Activated T-helper 17 cell treated with anti-CD3 and anti-CD28 coated beads, Interleukin-2, amount 50 U/mL, for 72 hours (primary cell): Measurements from ENCODE around the gene ARHGAP18. TPM values are rescaled to one million over a fixed set of nuclear protein-coding genes. Genes with fewer than 3 reads are reported as not detected.

Experiments
- ATAC-seq: fragments of 150-1000 bp; cut with Tn5 transposase; replicated peaks from 2 replicates; pipeline ENCODE4 v1.10.0; 2021; ENCODE audit warnings: mild to moderate bottlenecking, moderate library complexity
- H3K27ac Mint-ChIP-seq: one replicate; pipeline ENCODE4 v1.8.0; 2022; ENCODE audit warnings: mixed read lengths
- H3K27me3 Mint-ChIP-seq: one replicate; pipeline ENCODE4 v1.8.0; 2022; ENCODE audit warnings: mixed read lengths
- H3K36me3 Mint-ChIP-seq: one replicate; pipeline ENCODE4 v1.8.0; 2022; ENCODE audit warnings: low read depth, mild to moderate bottlenecking, mixed read lengths
- H3K4me1 Mint-ChIP-seq: one replicate; pipeline ENCODE4 v1.8.0; 2022; ENCODE audit warnings: mixed read lengths
- H3K4me3 Mint-ChIP-seq: one replicate; pipeline ENCODE4 v1.8.0; 2022; ENCODE audit warnings: mild to moderate bottlenecking, mixed read lengths
- H3K9me3 Mint-ChIP-seq: one replicate; pipeline ENCODE4 v1.8.0; 2022; ENCODE audit warnings: mixed read lengths
- total RNA-seq, 2 donors: library from RNA; stranded (reverse); gene quantifications; one replicate each; pipeline ENCODE4 v1.2.3, GENCODE V29; 2022

The ARHGAP18 gene
- total RNA-seq, 2 donors from 2014 or later, result 7.9 to 9.5 TPM

DNA sequence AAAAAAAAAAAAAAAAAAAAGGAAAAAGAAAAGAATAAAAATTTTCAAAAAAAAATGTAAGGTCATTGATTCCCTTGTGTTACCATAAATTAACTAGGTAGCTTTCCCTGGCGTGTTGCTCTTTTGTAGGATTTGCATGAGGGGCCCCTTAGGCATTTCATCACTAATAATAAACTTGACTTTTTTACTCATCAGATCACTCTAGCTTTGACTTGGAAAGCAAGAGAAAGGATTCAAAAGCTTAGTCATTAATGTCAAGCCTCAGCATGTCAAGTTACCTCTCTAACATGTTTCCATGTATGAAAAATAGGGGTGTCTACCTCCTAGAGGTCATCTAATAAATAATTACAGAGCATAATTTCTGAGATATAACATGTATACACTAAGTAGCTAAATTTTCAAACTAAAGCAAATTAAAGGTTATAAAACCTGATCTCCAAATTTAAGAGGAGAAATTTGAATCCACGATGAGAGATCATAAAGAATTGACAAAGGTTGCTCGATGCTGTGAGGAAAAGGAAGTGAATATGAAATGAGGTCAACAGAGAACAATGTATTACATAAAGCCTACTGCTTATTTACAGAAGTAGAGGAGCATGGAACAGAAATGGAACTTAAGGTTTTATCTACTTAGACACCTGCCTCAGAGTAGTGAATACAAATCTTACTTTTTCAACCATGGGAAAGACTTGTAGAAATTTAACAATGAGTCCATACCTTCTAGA is 86.8 kb downstream of the ARHGAP18 start:
- no peaks in the 10 kb centered on the region for H3K27me3 Mint-ChIP-seq
- no peak overlapping the region for H3K4me3 Mint-ChIP-seq
- H3K27ac Mint-ChIP-seq, result no peak overlapping the region
- H3K36me3 Mint-ChIP-seq, result no peaks in the 10 kb centered on the region
- no peak for ATAC-seq
- no peaks in the 10 kb centered on the region for H3K9me3 Mint-ChIP-seq
- peaks cover 6% of the 10 kb centered on the region for H3K4me1 Mint-ChIP-seq

DNA sequence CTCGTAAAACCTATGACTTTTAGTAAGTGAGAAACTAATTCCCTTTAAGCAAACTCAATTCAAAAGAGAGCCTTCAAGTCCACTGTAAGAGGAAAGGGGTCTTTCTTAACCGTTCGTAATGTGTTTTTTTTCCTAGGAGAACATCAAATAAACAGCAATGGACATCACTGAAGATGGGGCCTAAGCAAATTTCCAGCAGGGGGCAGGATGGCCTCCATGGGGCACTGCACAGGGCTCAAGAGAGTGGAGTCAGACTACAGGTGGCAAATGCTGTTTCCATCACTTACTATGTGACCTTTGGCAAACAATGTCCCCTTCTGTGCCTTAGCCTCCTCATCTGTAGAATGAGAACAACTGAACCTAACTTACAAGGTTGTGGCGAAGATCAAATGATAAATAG is 88.7 kb downstream of the ARHGAP18 start:
- H3K27me3 Mint-ChIP-seq, result no peaks in the 10 kb centered on the region
- no peak overlapping the region for H3K4me3 Mint-ChIP-seq
- no peaks in the 10 kb centered on the region for H3K36me3 Mint-ChIP-seq
- ATAC-seq, result peak; percentile 67
- H3K9me3 Mint-ChIP-seq, result no peaks in the 10 kb centered on the region
- H3K4me1 Mint-ChIP-seq, result peaks cover 6% of the 10 kb centered on the region
- H3K27ac Mint-ChIP-seq, result no peak overlapping the region

DNA sequence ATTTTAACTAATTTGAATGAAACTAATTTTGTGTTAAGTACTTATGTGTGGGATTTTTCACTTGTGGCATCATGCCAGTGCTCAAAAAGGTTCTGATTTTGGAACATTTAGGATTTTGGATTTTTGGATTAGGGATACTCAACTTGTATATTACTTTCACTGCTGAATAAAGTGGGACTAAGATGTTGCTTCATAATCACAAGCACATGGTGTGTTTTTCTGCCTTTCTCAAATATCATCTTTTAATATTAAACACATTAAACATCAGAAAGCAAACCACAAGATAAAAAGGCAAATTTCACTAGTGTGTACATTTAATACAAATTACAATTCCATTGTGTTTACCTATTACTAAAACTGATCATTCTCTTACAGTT is 89.8 kb downstream of the ARHGAP18 start:
- H3K4me1 Mint-ChIP-seq, result peaks cover 6% of the 10 kb centered on the region
- H3K27me3 Mint-ChIP-seq, result no peaks in the 10 kb centered on the region
- H3K9me3 Mint-ChIP-seq, result no peaks in the 10 kb centered on the region
- H3K36me3 Mint-ChIP-seq, result no peaks in the 10 kb centered on the region
- H3K4me3 Mint-ChIP-seq, result no peak overlapping the region
- ATAC-seq, result no peak
- H3K27ac Mint-ChIP-seq, result no peak overlapping the region

DNA sequence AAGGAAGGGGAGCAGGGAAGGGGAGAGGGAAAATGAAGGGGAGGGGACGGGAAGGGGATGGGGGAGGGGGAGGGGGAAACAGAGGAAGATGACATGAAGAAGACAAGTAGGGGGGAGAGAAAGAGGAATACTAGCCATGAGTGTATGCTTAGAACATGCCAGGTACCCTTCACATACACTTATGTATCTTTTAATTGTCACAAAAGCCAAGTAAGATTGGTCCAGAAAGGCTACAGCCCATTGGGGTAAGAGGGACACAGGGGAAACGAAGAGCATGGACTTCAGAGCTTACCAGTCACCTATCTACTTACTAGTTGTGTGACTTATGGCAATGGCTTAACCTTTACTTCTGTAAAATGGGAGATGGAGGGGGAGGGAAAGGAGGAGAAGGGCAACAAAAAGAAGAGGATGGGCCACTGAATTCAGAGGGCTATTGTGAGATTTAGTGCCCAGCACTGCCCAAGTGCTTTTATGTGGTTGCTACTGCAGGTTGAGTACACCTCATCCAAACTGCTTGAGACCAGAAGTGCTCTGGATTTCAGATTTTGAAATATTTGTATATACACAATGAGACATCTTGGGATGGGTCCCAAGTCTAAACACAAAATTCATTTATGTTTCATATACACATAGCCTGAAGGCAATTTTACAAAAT is 90.3 kb downstream of the ARHGAP18 start:
- no peaks in the 10 kb centered on the region for H3K36me3 Mint-ChIP-seq
- no peak overlapping the region for H3K4me3 Mint-ChIP-seq
- peak; percentile 31 for ATAC-seq
- no peak overlapping the region for H3K27ac Mint-ChIP-seq
- peaks cover 6% of the 10 kb centered on the region for H3K4me1 Mint-ChIP-seq
- no peaks in the 10 kb centered on the region for H3K9me3 Mint-ChIP-seq
- no peaks in the 10 kb centered on the region for H3K27me3 Mint-ChIP-seq

DNA sequence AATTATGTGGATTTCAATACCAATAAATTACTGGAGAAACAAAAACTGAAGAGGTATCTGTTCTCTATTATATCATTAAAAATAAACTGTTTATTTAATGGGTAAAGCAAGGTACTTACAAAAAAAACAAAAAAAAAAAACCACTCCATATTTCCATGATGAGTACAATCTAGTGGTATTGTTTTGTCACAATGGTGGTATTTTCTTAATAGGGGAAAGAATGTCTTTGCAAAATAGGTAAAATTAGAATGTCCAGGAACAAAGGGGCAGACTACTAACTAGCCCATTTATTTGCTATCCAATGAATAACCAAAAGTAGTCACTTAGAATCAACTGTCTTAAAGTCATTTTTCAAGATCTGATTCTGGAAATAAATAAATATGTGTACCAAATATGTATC is 92.0 kb downstream of the ARHGAP18 start:
- no peak for ATAC-seq
- no peaks in the 10 kb centered on the region for H3K27me3 Mint-ChIP-seq
- H3K4me3 Mint-ChIP-seq, result no peak overlapping the region
- no peaks in the 10 kb centered on the region for H3K4me1 Mint-ChIP-seq
- no peaks in the 10 kb centered on the region for H3K36me3 Mint-ChIP-seq
- H3K9me3 Mint-ChIP-seq, result no peaks in the 10 kb centered on the region
- H3K27ac Mint-ChIP-seq, result no peak overlapping the region

DNA sequence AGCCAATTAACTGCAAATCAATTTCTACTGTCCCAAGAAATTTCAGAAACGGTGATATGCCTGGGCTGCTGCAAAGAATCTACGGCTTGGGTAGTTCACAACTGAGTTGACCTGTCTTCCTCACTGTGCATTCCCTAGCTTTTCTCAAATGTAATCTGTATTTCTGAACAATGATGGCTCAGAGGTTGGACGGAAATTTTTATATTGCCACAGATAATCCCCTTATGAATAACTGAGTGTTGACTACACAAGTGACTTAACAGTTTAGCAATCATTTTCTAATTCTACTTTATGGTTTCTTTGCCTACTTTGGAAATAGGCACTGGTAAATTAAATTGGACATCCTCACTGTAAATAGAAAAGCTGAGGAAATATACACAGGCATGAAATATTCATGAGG is 94.5 kb downstream of the ARHGAP18 start:
- no peaks in the 10 kb centered on the region for H3K4me1 Mint-ChIP-seq
- ATAC-seq, result no peak
- no peak overlapping the region for H3K4me3 Mint-ChIP-seq
- no peak overlapping the region for H3K27ac Mint-ChIP-seq
- no peaks in the 10 kb centered on the region for H3K27me3 Mint-ChIP-seq
- H3K9me3 Mint-ChIP-seq, result no peaks in the 10 kb centered on the region
- H3K36me3 Mint-ChIP-seq, result no peaks in the 10 kb centered on the region

DNA sequence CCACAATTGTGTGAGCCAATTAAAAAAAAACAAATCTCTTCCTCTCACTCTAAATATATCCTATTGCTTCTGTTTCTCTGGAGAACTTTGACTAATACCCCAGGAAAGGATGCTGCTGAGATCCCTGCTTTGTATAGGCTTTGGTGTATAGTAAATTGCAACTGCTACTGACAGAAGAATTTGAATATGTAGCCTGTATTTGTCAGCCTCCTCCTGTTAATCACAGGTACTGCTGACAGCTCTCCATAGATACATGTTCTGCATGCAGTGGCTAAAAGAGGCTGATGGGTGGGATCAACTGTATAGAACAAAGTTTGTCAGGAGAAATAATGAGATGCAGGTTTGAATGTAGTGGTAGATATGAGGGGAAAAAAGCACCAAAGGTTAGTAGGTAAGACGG is 95.0 kb downstream of the ARHGAP18 start:
- H3K27me3 Mint-ChIP-seq, result no peaks in the 10 kb centered on the region
- H3K36me3 Mint-ChIP-seq, result no peaks in the 10 kb centered on the region
- no peak overlapping the region for H3K4me3 Mint-ChIP-seq
- no peaks in the 10 kb centered on the region for H3K4me1 Mint-ChIP-seq
- no peaks in the 10 kb centered on the region for H3K9me3 Mint-ChIP-seq
- H3K27ac Mint-ChIP-seq, result no peak overlapping the region
- ATAC-seq, result no peak

DNA sequence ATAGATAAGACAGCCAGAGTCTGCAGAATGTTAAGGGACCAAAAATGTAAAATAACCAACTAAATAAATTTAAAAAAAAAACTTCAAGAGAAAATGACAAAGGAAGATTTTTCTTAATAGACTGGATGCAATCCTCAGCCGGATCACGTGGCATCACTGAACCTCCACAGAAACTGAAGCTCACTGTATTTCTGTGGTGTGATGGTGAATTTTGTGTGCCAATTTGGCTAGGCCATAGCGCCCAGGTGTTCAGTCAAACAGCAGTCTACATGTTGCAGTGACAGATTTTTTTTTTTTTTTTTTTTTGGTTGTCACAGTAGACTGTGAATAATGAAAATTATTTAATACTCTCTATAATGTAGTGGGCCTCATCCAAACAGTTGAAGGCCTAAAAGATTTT is 95.5 kb downstream of the ARHGAP18 start:
- H3K4me3 Mint-ChIP-seq, result no peak overlapping the region
- no peak for ATAC-seq

DNA sequence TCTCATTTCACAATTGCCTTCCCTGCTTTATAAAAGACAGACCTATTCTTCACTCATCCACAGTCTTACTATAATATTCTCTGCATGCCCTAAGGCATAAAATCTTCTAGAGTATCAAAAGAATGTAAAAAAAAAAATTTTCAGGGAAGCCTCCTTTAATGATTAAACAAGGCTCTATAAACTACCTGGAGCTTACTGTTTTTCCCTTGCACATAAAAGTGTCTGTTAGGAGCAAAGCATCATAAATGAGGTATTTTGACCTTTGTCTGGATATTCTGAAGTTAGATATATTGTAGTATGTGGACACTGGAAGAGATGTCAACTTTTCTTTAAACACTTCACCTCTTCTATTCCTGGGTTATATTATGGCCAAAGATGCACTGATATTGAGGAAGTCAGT is 97.5 kb downstream of the ARHGAP18 start:
- no peaks in the 10 kb centered on the region for H3K9me3 Mint-ChIP-seq
- no peak overlapping the region for H3K4me3 Mint-ChIP-seq
- no peaks in the 10 kb centered on the region for H3K4me1 Mint-ChIP-seq
- no peak overlapping the region for H3K27ac Mint-ChIP-seq
- ATAC-seq, result no peak
- no peaks in the 10 kb centered on the region for H3K36me3 Mint-ChIP-seq
- H3K27me3 Mint-ChIP-seq, result no peaks in the 10 kb centered on the region

More for the DNA sequence above, 95.5 kb downstream of the ARHGAP18 start:
- no peaks in the 10 kb centered on the region for H3K27me3 Mint-ChIP-seq
- no peaks in the 10 kb centered on the region for H3K36me3 Mint-ChIP-seq
- H3K9me3 Mint-ChIP-seq, result no peaks in the 10 kb centered on the region
- no peak overlapping the region for H3K27ac Mint-ChIP-seq
- H3K4me1 Mint-ChIP-seq, result no peaks in the 10 kb centered on the region

DNA sequence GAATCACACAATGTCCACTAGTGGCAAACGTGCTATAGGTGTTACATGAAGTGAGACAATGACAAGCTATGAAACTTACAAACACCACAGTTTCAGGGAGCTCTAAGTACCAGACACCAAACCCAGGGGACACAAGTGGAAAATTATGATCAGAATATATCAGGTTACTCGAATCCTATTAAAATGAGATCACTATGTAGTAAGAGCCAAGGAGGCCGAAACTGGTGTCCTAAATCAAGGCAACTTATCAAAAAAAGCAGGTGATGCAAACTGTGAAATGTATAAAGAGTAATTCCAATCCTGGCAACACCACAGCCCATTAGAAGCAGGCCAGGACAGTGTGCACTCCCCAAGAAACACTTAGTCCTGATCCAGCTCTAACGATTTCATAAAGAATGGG is 100.3 kb downstream of the ARHGAP18 start:
- no peaks in the 10 kb centered on the region for H3K36me3 Mint-ChIP-seq
- no peaks in the 10 kb centered on the region for H3K27me3 Mint-ChIP-seq
- no peak overlapping the region for H3K27ac Mint-ChIP-seq
- no peak for ATAC-seq
- no peak overlapping the region for H3K4me3 Mint-ChIP-seq
- no peaks in the 10 kb centered on the region for H3K4me1 Mint-ChIP-seq
- no peaks in the 10 kb centered on the region for H3K9me3 Mint-ChIP-seq

DNA sequence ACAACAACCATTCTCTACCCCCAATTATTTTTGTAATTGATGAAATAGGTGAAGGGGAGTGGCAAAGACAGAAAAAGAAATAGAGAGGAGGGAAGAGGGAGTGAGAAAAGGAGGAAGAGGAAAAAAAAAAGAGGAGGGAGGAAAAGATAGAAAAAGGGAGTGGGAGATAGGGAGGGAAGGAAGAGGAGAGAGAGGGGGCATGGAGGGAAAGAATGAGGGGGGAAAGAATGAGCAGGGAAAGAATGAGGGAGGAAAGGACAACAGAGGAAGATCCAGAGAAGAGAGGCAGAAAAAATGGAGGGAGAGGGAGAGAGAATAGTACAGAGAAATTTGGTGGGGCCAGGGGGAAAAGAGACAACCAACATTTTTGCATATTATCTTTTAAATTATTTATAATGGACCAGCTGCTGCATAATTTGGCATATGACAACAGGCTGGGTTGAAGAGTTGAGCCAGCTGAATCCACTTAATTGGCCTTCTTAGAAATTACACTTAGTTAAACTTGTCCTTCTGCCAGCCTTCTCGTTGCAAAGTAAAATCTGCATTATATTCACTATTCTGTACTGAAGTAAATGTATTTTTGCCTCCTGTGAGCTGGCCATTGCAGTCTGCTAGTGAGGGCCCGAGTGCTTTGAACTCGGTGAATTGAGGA is 101.0 kb downstream of the ARHGAP18 start:
- H3K36me3 Mint-ChIP-seq, result no peaks in the 10 kb centered on the region
- H3K4me3 Mint-ChIP-seq, result no peak overlapping the region
- H3K27ac Mint-ChIP-seq, result no peak overlapping the region
- no peaks in the 10 kb centered on the region for H3K4me1 Mint-ChIP-seq
- ATAC-seq, result no peak
- H3K9me3 Mint-ChIP-seq, result no peaks in the 10 kb centered on the region
- H3K27me3 Mint-ChIP-seq, result no peaks in the 10 kb centered on the region

DNA sequence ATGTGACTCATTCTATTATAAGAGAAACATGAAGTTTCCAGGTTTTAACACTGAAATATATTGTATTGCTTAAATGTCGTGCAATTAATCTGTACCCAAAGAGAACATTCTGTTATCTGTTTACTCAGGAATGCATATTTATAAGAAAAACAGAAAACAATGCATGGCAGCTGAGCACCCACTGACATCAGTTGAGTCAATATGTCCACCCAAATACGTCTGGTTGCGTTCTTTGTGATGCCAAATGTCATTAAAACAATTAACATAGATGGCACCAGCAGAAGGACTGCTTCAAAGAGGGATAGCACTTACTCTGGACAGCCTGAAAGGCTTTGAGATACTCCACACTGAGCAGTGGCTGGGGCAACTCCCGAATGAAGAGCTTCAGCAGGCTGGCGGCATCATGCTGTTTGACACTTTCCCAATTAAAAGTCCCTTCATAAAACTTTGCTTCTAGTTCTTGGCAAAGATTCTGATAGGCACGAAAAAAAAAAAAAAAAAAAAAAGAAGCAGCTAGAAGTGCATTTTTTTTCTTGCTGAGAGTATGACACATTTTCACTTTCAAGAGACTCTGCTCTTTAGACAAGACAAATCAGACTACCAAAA is 102.3 kb downstream of the ARHGAP18 start:
- no peaks in the 10 kb centered on the region for H3K9me3 Mint-ChIP-seq
- no peak overlapping the region for H3K4me3 Mint-ChIP-seq
- no peaks in the 10 kb centered on the region for H3K4me1 Mint-ChIP-seq
- no peaks in the 10 kb centered on the region for H3K36me3 Mint-ChIP-seq
- no peaks in the 10 kb centered on the region for H3K27me3 Mint-ChIP-seq
- no peak for ATAC-seq
- H3K27ac Mint-ChIP-seq, result no peak overlapping the region

DNA sequence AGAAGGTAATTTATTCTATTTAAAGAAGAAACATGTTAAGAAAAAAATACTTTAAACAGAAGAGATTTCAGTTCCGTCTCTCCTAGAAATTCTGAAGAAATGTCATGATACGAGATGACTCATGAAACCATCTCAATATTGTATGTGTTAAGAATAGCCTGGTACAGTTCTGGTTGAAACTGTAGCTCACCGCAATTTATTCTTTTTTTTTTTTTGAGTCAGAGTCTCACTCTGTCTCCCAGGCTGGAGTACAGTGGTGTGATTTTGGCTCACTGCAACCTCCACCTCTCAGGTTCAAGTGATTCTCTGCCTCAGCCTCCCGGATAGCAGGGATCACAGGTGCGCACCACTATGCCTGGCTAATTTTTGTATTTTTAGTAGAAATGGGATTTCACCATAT is 103.3 kb downstream of the ARHGAP18 start:
- H3K27me3 Mint-ChIP-seq, result no peaks in the 10 kb centered on the region
- no peaks in the 10 kb centered on the region for H3K36me3 Mint-ChIP-seq
- no peak overlapping the region for H3K27ac Mint-ChIP-seq
- H3K4me1 Mint-ChIP-seq, result no peaks in the 10 kb centered on the region
- peak; percentile 98 for ATAC-seq
- no peak overlapping the region for H3K4me3 Mint-ChIP-seq
- H3K9me3 Mint-ChIP-seq, result no peaks in the 10 kb centered on the region

DNA sequence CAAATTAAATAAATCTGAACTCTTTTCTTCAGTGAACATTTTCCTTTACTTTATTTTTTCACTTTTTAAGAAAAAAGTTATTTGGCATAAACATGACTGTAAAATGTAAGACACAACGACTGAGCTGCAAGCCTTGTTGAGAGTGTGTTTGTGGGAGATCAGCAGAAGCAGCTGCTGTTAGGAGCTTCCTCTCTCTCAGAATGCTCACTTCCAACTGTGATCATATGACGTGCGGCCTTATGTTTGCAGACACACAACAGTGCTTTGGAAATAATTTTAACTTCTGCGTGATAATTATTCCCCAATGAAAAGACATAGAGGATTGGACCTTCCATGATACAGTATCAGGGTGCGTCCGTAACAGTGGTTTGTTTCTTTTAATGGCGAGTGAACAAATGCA is 104.0 kb downstream of the ARHGAP18 start:
- H3K4me3 Mint-ChIP-seq, result no peak overlapping the region
- H3K9me3 Mint-ChIP-seq, result no peaks in the 10 kb centered on the region
- H3K27me3 Mint-ChIP-seq, result no peaks in the 10 kb centered on the region
- no peak overlapping the region for H3K27ac Mint-ChIP-seq
- no peaks in the 10 kb centered on the region for H3K4me1 Mint-ChIP-seq
- H3K36me3 Mint-ChIP-seq, result no peaks in the 10 kb centered on the region
- no peak for ATAC-seq

DNA sequence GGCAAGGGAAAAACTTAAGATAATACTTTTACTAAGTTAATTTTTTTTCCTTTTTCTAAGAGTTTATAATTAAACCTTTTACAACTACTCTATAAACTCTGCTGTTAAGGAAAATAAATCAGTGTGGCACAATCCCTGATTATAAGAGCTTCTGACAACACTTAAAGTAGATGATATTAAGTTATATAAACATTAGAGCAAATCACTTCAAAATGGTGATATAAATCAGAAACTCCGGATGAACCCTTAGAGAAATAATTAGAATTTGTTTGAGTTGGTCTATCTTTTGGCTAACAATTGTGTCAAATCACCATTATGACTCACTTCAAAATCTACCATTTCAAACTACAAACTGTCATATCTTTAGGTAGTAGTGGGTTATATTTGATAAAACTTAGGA is 104.9 kb downstream of the ARHGAP18 start:
- Mint-ChIP-seq H3K4me3 (no peak overlapping the region), H3K27ac (no peak overlapping the region), H3K36me3 (no peaks in the 10 kb centered on the region), H3K4me1 (no peaks in the 10 kb centered on the region), H3K27me3 (no peaks in the 10 kb centered on the region), H3K9me3 (no peaks in the 10 kb centered on the region)
- ATAC-seq, result no peak
